Measurements from ENCODE around the gene AQP12A. TPM values are rescaled to one million over a fixed set of nuclear protein-coding genes. Genes with fewer than 3 reads are reported as not detected.

AQP12A gene
- total RNA-seq, 4 donors from 2014 or later: not detected

- WGBS, 2 donors (ENCODE audit: low coverage in 1 of 2): 56% methylated on average over 9 to 10 of the region's 10 CpGs
- ATAC-seq: no peak
- Histone ChIP-seq H3K27ac (no peak overlapping the region), H3K4me1 (no peaks in the 10 kb centered on the region), H3K4me3 (no peak overlapping the region), H3K36me3 (no peaks in the 10 kb centered on the region), H3K27me3 (peaks cover 61% of the 10 kb centered on the region), H3K9me3 (no peaks in the 10 kb centered on the region)
- TF ChIP-seq CTCF (IDR thresholded peaks at IDR 0.05) (no peak), EP300 (IDR thresholded peaks at IDR 0.05) (no peak), POLR2A (IDR thresholded peaks at IDR 0.05) (no peak), POLR2AphosphoS5 (IDR thresholded peaks at IDR 0.05) (no peak)
Observed at GRCh38 chr2:240707821-240708220, 16.2 kb downstream of the AQP12A start.

- Histone ChIP-seq H3K4me1 (no peaks in the 10 kb centered on the region), H3K27me3 (peaks cover 55% of the 10 kb centered on the region), H3K4me3 (no peak overlapping the region), H3K27ac (no peak overlapping the region), H3K9me3 (no peaks in the 10 kb centered on the region), H3K36me3 (no peaks in the 10 kb centered on the region)
- WGBS, 2 donors (ENCODE audit: low coverage in 1 of 2): 64 to 68% methylated on average over 7 of the region's 7 CpGs
- no peak for ATAC-seq
- TF ChIP-seq POLR2A (IDR thresholded peaks at IDR 0.05) (no peak), CTCF (IDR thresholded peaks at IDR 0.05) (no peak), EP300 (IDR thresholded peaks at IDR 0.05) (no peak), POLR2AphosphoS5 (IDR thresholded peaks at IDR 0.05) (no peak)
Observed at GRCh38 chr2:240708457-240708856, 16.8 kb downstream of the AQP12A start.

GRCh38 chr2:240711296-240711695 lies 19.6 kb downstream of the AQP12A start:
- WGBS, 2 donors (ENCODE audit: low coverage in 1 of 2): 83 to 100% methylated on average over 2 of the region's 9 CpGs
- Histone ChIP-seq H3K4me3 (no peak overlapping the region), H3K36me3 (no peaks in the 10 kb centered on the region), H3K27me3 (peaks cover 41% of the 10 kb centered on the region), H3K9me3 (no peaks in the 10 kb centered on the region), H3K27ac (no peak overlapping the region), H3K4me1 (no peaks in the 10 kb centered on the region)
- TF ChIP-seq EP300 (IDR thresholded peaks at IDR 0.05) (no peak), POLR2A (IDR thresholded peaks at IDR 0.05) (no peak), POLR2AphosphoS5 (IDR thresholded peaks at IDR 0.05) (no peak), CTCF (IDR thresholded peaks at IDR 0.05) (no peak)
- ATAC-seq: no peak

- no peak overlapping the region for H3K27ac ChIP-seq
- 67 to 86% methylated on average over 1 to 3 of the region's 5 CpGs for WGBS, 2 donors (ENCODE audit: low coverage in 1 of 2)
Observed at GRCh38 chr2:240711701-240712100, 20.0 kb downstream of the AQP12A start.

More at GRCh38 chr2:240711701-240712100, 20.0 kb downstream of the AQP12A start:
- Histone ChIP-seq H3K9me3 (no peaks in the 10 kb centered on the region), H3K27me3 (peaks cover 44% of the 10 kb centered on the region), H3K4me3 (no peak overlapping the region), H3K36me3 (no peaks in the 10 kb centered on the region), H3K4me1 (no peaks in the 10 kb centered on the region)
- no peak for TF ChIP-seq POLR2A (IDR thresholded peaks at IDR 0.05)
- TF ChIP-seq POLR2AphosphoS5 (IDR thresholded peaks at IDR 0.05): no peak
- no peak for TF ChIP-seq EP300 (IDR thresholded peaks at IDR 0.05)
- no peak for TF ChIP-seq CTCF (IDR thresholded peaks at IDR 0.05)
- ATAC-seq: no peak

Measured in gastroesophageal sphincter (tissue), 4 donors.